Hindlimb muscle (tissue), 1 donor: ENCODE results near the gene FGF12. TPM values are rescaled to one million over a fixed set of nuclear protein-coding genes. Genes with fewer than 3 reads are reported as not detected.
"Not testable (repeated sequence)": the region's sequence is repeated elsewhere in the genome, so short reads cannot be mapped to it uniquely, and the experiment has no call there.

Source experiments
- DNase-seq: peaks from one replicate; pipeline ENCODE4 v3.0.0-alpha.2; 2013
- polyA plus RNA-seq: library from polyadenylated mRNA; unstranded; fragments of 120-200 nt; gene quantifications from one replicate; pipeline ENCODE4 v1.2.1, GENCODE V29; 2013; ENCODE audit not compliant: insufficient read length

The FGF12 gene
- polyA plus RNA-seq: 2.9 TPM

DNA sequence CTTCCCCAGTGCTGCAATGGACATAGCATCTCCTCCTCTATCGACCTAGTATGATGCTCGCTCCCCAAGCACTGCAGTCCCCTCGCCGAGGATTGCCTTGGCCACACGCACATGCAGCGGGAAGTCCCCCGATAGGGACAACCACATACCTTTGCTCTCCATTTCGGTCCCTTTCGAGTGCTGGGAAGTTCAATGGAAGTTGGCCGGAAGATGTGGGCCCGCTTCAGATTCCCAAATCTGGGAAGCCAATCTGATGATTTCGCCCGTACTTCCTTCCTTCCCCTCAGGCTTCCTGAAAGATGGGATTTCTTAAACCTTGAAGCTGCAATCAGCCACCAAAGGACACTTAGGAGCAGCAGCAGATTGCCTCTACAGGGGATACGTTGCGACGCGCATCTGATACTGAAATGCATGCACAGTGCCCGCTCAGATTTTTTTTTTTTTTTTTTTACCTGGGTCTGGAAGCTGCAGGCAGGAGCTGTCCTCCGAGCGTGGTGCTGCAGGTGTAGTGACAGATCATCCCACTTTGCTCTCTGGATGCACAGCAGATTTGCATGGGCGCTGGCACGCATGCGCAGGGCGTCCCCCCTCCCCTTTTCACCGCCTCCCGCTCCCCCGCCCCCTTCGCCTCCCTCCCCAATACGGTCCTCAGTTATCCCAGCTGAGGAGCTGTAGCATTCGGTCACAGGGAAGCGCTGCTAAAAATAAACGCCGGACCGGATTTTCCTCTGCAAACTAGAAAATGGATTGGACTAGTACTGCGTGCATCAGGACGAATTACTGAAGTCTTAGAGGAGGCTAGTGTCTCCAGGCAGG, at the start of gene FGF12:
Gene FGF12 (minus strand): TSS at position 510 of the 816 bp plus-strand sequence.
- peak; percentile 51 for DNase-seq

DNA sequence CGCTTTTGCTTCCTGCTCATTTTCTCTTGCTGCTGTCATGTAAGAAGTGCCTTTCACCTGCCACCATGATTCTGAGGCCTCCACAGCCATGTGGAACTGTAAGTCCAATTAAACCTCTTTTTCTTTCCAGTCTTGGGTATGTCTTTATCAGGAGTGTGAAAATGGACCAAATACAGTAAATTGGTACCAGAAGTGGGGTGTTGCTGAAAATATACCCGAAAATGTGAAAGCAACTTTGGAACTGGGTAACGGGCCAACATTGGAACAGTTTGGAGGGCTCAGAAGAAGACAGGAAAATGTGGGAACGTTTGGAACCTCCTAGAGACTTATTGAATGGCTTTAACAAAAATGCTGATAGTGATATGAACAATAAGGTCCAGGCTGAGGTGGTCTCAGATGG, 47.0 kb upstream of the FGF12 start:
- not testable (repeated sequence) for DNase-seq

DNA sequence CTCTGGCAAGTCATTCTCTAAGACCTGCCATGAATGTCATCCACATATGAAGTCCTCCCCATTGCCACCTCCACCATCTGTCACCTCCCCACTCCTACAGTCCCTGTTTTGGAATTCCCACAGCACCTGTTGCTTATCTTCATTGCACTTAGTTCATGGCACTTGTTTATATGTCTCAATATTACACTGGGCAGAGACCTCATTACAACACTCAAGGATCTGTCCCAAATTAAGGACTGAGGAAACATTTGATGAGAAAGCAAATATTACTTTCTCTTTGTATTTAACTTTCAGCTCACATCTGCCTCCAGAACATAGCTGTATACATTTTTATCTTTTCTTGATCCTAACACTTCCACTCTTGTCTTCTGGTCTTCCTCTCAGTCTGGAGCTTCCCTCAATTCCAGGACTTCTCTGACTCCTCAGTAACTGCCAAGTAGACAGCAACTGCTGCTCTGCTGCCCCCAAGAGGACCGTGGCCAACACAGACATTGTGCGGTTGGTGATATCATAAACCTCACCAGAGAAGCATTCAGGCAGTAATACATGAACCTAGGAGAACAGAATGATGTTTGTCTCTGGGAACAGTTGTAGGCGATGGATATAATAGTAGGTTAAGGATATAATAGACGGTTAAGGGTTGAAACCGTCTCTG, 45.0 kb upstream of the FGF12 start:
- DNase-seq: no peak

DNA sequence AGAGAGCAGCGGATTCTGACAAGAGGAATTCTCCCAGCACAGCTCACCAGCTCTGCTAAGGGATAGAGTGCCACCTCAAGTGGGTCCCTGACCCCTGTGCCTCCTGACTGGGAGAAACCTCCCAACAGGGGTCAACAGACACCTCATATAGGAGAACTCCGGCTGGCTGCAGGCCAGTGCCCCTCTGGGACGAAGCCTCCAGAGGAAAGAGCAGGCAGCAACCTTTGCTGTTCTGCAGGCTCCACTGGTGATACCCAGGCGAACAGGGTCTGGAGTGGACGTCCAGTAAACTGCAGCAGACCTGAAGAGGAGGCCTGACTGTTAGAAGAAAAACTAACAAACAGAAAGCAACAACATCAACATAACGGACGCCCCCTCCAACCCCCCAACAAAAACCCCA, 31.3 kb upstream of the FGF12 start:
- DNase-seq: no peak

DNA sequence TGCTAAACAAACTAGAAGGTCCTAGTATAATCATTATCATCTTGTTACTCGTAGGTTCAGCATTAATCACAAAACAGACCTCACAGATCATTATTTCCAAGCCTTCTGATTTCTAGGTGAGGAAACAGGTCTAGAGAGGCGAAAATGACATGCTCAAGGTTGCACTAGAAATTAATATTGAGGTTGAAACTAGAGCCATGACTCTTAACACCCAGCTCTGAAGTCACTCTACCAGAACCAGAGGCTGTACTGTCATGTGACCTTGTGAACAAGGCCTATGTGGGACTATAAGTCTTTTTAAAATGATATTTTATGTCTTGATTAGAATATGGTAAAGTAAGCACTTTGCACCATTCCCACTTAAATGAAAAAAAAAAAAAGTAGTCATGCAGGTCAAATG, 23.8 kb upstream of the FGF12 start:
- no peak for DNase-seq

DNA sequence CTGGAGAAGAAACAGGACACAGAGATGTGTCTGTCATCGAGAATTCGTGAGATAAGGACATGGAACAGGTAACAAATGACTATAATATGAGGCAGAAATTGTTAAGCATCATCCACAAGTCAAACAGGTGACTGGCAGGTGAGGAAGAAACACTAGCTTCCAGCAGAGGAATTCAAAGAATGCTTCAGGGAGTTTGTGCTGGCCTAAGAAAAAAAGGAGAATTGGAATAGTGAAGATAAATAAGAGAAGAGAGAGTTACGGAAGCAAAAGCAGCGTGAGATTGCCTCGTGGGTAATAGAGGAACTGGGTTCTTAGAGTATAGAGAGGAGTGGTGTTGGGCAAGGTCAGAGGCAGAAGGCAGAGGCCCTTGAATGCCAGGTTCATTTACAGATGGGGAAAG, 22.9 kb upstream of the FGF12 start:
- no peak for DNase-seq

DNA sequence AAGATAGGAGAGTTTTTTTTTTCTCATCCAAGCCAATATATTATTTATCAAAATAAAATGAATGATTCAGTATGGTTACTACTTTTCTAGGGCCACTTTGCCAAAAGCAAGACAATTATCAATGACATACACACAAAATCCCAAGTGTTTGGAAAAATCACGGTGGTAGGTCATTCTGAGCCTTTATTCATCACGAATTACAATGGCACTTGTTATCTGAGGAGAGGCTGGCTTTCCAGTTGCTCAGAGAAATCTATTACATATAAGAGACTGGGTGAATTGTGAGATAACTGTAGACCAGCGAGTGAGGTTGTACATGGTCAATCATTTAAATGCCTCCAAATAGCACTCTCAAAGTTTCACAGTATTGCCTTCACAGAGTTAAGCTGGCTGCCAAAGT, 20.4 kb upstream of the FGF12 start:
- no peak for DNase-seq

DNA sequence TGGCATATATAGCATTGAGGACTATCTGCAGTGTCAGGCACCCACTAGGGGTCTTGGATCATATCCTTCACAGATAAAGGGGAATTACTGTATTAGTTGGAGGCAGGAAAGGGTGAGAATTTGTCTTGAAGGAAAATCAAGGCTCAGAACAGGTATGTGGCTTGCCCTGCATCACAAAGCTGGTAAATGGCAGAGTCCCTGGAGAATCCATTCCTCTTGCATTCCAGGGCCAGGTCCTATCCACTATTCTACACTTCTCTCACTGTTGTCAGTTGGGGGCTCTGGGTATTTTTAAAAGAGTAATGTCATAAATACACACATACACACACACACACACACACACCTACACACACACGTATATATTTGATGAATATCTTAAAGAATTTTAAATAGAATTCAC, 19.8 kb upstream of the FGF12 start:
- DNase-seq: no peak

DNA sequence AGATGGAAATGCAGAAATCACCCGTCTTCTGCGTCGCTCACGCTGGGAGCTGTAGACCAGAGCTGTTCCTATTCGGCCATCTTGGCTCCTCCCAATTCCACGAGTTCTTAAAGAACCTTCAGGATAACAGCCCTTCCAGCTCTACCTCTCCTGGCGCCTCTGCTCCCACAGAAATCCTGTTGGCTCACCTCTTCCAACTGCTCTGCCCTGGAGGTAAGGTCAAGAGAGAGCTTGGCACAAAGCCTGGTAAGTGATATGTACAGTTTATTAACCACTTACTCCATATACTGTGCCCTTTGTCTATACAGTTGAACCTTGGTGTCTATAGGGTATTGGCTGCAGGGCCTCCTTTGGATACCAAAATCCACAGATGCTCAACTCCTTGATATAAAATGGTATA, 17.8 kb upstream of the FGF12 start:
- no peak for DNase-seq

DNA sequence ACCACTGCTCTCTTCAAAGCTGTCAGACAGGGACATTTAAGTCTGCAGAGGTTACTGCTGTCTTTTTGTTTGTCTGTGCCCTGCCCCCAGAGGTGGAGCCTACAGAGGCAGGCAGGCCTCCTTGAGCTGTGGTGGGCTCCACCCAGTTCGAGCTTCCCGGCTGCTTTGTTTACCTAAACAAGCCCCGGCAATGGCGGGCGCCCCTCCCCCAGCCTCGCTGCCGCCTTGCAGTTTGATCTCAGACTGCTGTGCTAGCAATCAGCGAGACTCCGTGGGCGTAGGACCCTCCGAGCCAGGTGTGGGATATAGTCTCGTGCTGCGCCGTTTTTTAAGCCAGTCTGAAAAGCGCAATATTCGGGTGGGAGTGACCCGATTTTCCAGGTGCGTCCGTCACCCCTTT, 17.3 kb upstream of the FGF12 start:
- not testable (repeated sequence) for DNase-seq

DNA sequence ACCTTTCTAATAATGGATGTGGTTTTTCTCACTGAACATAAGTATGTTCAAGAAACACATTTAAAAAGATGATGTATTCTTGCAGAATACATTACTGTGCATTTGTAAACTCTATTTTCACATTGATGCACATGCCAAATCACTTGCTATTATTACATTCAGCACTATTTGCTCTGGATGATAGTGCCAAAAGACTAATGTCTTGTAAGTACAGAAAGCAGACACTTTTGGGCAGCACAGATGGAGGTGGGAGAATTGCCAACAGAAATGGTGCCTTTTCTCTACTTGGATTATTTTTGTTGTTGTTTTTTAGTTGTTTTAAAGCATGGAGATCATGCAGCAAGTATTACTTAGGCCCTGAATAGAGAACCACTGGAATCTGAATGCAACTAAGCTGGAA, 10.2 kb upstream of the FGF12 start:
- DNase-seq: no peak

DNA sequence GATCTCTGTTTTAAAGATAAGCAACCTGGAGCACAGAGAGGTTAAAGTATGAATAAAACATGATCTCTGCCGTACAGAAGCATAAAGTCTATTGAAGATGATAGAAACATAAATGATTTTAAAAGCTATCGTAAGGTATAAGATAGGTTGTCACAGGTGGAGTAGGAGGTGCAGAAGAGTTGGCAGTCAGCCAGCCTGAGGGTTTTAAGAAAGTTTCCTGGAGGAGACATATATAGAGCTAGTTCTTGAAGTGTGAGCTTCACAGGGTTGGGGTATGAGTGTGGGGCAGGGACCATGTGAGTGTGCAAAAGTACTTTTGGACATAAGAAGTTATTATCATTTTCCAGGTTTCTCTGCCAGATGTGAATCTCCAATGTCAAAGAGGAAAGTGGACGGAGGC, 3.9 kb upstream of the FGF12 start:
- DNase-seq: no peak

DNA sequence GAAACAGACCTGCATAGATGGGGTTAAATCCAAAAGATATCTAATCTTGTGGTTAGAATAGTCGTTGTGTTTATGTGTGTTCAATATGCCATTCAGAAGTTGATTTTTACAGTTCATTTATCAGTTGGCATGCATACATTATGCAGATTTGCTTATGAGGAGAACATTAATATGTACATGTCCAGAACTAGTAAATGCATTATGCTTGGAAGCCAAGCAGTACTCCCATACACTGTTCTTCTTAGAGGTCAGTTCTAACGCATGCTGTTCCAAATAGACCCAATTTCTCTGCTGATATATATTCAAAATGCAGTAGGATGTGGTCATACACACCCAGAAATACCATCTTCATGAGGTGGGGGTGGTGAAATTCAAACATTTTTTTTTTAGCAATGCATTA, 956 bp downstream of the FGF12 start:
- DNase-seq: no peak

DNA sequence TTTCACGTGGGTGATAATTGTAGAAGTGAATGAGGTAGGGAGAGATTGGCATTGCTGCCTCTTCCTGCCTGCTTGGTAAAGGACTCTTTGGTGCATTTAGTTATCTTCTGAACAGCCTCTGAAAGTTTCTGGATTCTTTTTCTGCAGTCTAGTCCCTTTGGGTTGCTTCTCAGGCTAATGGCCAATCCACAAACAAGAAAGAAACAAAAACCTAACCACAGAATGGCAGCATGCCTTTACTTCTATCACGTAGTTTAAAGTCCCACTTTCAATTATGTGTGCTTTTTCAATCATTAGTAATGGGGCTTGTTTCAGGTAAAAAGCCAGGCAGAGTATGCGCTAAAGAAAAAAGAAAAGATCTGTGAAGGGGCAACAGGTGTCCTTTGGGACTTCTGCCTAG, 7.4 kb downstream of the FGF12 start:
- no peak for DNase-seq

DNA sequence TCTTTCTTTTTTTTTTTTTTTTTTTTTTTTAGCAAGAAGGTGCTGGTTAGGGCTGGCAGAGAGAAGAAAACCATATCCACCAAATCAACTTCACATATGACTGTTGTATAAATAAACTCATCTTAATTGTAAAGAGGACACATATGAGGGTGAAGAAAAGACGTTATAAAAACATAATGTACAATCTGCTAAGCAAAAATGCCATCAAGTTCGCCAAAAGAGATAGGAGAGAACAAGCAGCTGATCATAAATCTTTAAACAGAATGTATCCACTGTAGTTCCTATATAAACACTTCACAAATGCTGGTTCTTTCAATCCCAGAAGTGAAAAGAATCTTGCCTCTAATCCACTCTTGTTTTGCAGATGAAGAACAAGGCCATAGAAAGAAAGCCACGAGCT, 9.2 kb downstream of the FGF12 start:
- DNase-seq: no peak

DNA sequence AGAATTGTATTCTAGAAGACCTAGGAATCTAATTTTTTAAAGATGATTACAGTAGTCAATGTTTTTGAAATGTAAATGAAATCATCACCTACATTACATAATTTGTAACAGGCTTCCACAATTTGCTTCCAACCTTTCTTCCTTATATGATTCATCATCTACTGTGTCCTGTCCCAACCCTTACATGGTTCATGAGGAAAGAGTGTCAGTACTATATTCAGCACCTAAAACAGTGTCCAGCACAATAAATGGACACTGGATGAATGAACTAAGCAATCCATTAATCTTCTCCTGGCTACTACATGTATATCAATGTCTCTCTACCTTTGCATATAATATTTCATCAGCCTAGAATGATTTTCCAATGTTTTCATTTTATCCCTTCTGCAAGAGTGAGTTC, 12.2 kb downstream of the FGF12 start:
- no peak for DNase-seq

DNA sequence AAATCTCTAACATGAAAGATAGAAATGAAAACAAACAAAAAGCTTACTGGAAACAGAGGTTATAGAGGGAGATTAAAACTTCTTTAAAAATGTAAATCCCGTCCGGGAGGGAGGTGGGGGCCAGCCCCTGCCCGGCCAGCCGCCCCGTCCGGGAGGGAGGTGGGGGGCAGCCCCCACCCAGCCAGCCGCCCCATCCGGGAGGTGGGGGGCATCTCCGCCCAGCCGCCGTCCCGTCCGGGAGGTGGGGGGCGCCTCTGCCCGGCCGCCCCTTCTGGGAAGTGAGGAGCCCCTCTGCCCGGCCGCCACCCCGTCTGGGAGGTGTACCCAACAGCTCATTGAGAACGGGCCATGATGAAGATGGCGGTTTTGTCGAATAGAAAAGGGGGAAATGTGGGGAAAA, 16.2 kb downstream of the FGF12 start:
- DNase-seq: not testable (repeated sequence)

DNA sequence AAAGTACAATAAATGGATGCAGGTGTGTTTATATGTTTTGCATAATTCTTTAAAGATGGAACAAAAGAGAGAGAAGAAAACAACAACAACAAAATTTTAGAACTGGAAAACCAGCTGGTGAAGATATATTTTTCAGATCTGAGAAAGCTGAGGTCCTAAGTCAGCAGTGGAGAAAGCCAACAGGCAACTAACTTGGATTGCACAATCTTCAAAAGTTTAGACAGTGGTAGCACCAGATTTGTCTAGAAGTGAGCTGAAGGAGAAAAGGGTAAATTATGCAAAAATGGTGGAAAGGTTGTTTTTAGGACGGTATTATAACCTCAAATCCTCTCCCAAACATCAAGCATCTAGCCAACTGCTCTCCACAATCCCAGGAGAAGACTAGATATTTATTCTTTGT, 17.0 kb downstream of the FGF12 start:
- DNase-seq: no peak

DNA sequence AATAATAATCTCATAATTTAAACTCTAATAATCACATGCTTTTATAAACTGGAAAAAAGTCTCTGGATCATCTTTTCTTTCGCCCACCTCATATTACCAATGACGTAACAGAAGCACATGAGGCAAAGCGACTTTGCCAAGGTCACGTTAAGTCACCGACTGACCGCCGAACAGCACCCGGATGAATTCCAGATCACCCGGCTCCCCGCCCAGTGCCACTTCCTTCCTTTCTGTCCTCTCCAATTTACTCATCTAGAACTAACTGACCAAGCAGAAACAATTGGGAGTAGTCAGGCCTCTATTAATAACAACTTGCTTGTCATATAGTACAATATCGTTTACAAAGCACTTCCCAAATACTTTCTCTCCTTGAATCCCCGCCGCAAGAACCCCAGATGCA, 21.1 kb downstream of the FGF12 start:
- no peak for DNase-seq

DNA sequence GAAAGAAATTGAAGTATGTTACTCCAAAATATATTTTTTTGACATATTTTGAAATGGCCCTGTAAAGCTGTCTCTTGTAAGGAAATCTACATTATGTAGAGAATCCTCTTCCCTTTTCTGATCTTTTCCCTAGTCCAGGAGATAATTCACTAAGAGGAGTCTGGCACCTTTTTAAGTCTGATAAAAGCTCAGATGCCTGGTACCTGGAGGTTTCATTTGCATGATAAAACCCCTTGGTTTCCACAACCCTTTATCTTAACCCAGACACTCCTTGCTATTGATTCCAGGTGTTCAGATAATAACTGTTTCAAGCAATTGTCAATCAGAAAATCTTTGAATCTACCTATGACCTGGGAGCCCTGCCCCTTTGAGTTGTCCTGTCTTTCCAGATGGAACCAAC, 26.5 kb downstream of the FGF12 start:
- no peak for DNase-seq

DNA sequence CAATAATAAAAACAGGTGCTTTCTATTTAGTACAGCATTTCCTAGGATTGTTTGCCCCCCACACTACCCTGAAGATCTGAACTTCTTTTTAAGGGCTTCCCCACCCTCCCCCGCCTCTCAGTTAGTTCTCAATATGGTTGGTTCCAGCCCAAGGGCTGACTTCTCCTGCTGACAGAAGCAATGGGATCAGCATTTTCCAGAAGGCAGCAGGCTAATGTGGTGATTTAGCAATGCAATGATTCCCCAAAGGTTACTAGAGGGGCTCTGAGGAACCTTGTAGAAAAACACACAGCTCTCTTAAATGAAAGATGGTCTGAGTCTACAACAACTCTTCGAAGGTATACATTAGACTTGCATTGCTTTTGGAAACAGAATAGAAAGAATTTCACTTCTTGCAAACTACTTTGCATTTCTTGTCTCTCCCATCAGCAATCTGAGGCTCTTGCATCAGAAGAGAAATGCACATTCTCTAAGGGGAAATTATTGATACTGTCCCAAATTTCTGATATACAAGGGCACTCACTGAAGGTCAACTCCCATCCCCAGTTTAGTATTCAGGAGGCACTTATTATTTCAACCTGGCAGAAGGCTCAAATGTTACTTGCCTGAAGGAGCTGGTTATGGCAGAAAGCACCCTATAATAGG, 30.3 kb downstream of the FGF12 start:
- DNase-seq: no peak

DNA sequence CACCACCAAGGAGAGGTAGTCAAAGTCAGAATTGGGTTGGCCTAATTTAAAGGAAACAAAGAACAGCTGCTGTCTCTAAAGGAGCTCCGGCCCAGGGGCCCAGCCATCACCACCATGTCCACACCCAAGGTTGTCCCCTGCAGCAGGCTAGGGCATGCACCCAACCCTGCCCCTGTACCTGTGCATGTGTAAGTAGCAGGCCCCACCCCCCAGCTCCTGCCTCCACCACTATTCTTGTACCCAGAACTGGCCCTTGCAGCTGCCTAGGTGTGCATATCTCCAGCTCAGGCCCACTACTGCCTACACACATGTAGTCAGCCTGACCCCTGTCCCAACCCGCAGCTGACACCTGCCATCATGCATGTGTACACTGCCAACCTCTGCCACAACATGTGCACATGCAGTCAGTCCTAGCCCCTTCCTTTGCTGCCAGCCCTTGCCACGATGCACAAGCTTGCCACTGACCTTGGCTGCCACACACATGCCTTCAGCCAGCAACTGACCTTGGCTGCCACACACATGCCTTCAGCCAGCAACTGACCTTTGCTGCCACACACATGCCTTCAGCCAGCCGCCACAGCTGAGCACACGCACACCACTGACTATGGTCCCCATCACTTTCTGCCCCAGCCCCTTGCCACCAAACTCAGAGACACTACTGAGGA, 39.7 kb downstream of the FGF12 start:
- DNase-seq: no peak

DNA sequence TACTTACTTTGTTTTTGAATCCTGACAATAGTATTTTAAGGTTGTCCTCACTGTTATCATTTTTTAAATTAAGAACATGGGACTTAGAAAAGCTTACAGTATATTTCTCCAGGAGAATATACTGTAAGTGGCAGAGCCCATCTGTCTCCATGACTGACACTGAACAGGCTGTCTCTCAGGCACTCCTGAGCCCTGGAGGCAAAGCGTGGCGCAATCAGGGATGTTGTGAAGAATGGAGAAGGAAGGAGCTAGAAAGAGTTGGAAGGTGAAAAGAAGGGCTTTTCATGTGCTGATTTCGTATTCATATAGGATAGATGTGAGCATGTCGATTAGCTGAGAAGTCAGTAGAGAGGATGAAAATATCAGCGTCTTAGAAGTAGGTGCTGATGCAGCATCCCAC, 41.5 kb downstream of the FGF12 start:
- DNase-seq: no peak
